Neuron (in vitro differentiated cells): ENCODE results near the gene MICU2.
"Not testable (repeated sequence)": the region's sequence is repeated elsewhere in the genome, so short reads cannot be mapped to it uniquely, and the experiment has no call there.

ENCODE experiments used
- H2AFZ ChIP-seq: one replicate; pipeline ENCODE4 v1.6.1; 2013; ENCODE audit warnings: low read depth, mild to moderate bottlenecking, inconsistent platforms, low read length, moderate library complexity
- H3K27me3 ChIP-seq: one replicate; pipeline ENCODE4 v1.6.1; 2013; ENCODE audit warnings: low read length; ENCODE audit not compliant: insufficient read depth
- H3K36me3 ChIP-seq: one replicate; pipeline ENCODE4 v1.6.1; 2013; ENCODE audit warnings: low read length; ENCODE audit not compliant: insufficient read depth
- H3K4me1 ChIP-seq: one replicate; pipeline ENCODE4 v1.6.1; 2013; ENCODE audit warnings: low read length; ENCODE audit not compliant: insufficient read depth
- H3K4me3 ChIP-seq: 2 replicates; pipeline ENCODE4 v1.5.1; 2013; ENCODE audit warnings: mild to moderate bottlenecking, low read length, moderate library complexity
- H3K9me3 ChIP-seq: one replicate; pipeline ENCODE4 v1.6.1; 2013; ENCODE audit warnings: low read length

MICU2 gene

DNA sequence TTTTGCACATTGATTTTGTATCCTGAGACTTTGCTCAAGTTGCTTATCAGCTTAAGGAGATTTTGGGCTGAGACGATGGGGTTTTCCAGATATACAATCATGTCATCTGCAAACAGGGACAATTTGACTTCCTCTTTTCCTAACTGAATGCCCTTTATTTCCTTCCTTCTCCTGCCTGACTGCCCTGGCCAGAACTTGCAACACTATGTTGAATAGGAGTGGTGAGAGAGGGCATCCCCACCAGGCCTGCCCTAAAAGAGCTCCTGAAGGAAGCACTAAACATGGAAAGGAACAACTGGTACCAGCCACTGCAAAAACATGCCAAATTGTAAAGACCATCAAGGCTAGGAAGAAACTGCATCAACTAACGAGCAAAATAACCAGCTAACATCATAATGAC lies 50.7 kb downstream of the MICU2 start:
- H3K4me1 ChIP-seq, H3K4me3 ChIP-seq, H3K36me3 ChIP-seq, H2AFZ ChIP-seq, H3K9me3 ChIP-seq, H3K27me3 ChIP-seq: not testable (repeated sequence)

- no peak overlapping the region for H2AFZ ChIP-seq
- H3K9me3 ChIP-seq, result peaks cover 3% of the 10 kb centered on the region
- H3K36me3 ChIP-seq, result peaks cover 6% of the 10 kb centered on the region
- H3K4me3 ChIP-seq, result no peak overlapping the region
- no peaks in the 10 kb centered on the region for H3K27me3 ChIP-seq
- no peaks in the 10 kb centered on the region for H3K4me1 ChIP-seq
These were observed 53.1 kb downstream of the MICU2 start for GRCh38 chr13:21550918-21551317.

- Histone ChIP-seq H2AFZ (no peak overlapping the region), H3K4me1 (no peaks in the 10 kb centered on the region), H3K27me3 (no peaks in the 10 kb centered on the region), H3K4me3 (no peak overlapping the region), H3K36me3 (peaks cover 13% of the 10 kb centered on the region), H3K9me3 (no peaks in the 10 kb centered on the region)
These were observed 54.3 kb downstream of the MICU2 start for GRCh38 chr13:21549633-21550032.

DNA sequence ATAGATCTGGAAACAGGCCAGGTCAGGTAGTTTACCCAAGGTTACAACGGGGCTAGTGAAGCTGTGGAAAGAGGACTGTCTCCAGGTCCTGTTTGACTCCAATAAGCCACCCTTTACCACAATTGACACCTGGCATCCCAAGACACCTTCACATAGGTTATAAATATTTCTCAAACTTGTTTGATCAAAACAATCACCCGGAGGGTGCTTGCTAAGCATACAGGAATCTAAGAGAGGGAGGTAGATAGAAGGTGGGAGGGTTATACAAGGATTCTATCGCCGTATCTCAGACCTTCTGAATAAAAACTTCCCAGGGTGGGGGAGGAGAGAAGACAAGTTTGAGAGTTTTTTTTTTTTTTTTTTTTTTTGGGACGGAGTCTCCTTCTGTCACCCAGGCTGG lies 55.4 kb downstream of the MICU2 start:
- Histone ChIP-seq H3K36me3 (peaks cover 14% of the 10 kb centered on the region), H3K9me3 (no peaks in the 10 kb centered on the region), H3K27me3 (no peaks in the 10 kb centered on the region), H3K4me1 (no peaks in the 10 kb centered on the region), H3K4me3 (no peak overlapping the region), H2AFZ (no peak overlapping the region)

DNA sequence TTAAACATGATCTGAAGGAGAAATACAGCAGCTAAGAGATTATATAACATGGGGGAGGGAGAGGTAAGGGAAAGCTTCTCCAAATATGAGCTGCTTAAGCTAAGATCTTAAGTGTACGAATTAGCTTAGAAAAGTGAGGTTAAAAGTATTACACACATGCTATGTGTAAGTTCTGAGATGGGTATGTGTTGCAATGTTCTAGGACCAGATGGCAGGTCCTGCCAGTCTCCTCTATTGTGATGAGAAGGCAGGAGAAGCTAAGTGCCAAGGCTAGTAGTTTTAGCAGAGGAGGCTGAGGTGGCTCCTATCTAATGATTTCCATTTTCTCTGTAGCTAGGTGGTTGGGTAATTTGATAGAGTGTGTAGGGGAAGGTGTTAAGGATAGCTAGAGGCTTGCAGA lies 57.6 kb downstream of the MICU2 start:
- H3K9me3 ChIP-seq, result no peaks in the 10 kb centered on the region
- peaks cover 4% of the 10 kb centered on the region for H3K4me1 ChIP-seq
- H2AFZ ChIP-seq, result no peak overlapping the region
- no peak overlapping the region for H3K4me3 ChIP-seq
- no peaks in the 10 kb centered on the region for H3K27me3 ChIP-seq
- H3K36me3 ChIP-seq, result peaks cover 14% of the 10 kb centered on the region

DNA sequence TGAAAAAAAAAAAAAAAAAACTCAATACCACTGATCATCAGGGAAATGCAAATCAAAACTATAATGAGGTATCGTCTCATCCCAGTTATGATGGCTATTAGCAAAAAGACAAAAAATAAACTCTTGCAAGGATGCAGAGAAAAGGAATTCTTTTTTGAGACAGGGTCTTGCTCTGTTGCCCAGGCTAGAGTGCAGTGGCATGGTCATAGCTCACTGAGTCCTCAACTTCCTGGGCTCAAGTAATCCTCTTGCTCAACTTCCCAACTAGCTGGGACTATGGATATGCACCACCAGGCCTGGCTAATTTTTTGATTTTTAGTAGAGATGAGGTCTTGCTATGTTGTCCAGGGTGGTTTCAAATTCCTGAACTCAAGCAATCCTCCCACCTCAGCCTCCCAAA lies 59.5 kb downstream of the MICU2 start:
- H3K4me1 ChIP-seq, result peaks cover 4% of the 10 kb centered on the region
- H3K9me3 ChIP-seq, result no peaks in the 10 kb centered on the region
- H2AFZ ChIP-seq, result no peak overlapping the region
- H3K36me3 ChIP-seq, result peaks cover 14% of the 10 kb centered on the region
- H3K4me3 ChIP-seq, result no peak overlapping the region
- no peaks in the 10 kb centered on the region for H3K27me3 ChIP-seq

DNA sequence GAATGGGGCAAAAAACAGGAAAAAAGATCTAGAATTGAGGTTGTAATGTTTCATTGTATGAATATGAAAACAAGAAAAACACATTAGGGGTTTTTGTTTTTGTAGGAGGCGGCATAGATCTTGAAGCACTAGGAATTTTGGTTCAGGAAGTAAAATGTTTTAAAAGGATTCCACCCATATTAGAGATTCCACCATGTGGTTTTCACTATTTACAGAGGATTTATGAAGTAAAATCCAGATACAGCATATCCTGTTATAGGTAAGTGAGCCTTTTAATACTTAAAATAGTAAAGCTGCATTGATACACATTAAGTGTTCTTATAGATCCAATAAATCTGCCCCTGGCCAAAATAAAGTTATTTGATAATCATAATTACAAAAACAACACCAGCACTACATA lies 61.4 kb downstream of the MICU2 start:
- H3K36me3 ChIP-seq, result peaks cover 22% of the 10 kb centered on the region
- no peaks in the 10 kb centered on the region for H3K9me3 ChIP-seq

DNA sequence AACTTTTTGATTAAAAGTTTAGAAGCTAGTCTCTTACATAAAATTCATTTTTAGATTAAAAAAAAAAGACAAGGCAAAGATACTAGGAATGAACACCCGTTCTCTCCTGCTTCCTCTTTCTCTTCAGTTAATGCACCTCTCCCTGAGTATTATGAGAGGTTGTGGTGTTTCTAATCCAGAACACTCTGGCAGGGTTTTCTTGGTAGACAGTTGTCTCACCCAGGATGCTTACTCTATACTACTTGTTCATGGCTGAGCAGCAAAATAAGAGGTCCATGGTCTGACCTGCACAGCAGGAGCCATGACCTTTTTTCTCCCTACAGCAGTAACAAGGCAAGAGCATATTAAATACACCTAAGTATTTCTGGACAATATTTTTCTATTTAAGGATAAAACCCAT lies 62.0 kb downstream of the MICU2 start:
- H3K9me3 ChIP-seq, result no peaks in the 10 kb centered on the region
- H3K36me3 ChIP-seq, result peaks cover 22% of the 10 kb centered on the region
- H3K4me3 ChIP-seq, result no peak overlapping the region
- peaks cover 4% of the 10 kb centered on the region for H3K4me1 ChIP-seq
- no peaks in the 10 kb centered on the region for H3K27me3 ChIP-seq
- no peak overlapping the region for H2AFZ ChIP-seq

More for the DNA sequence above, 61.4 kb downstream of the MICU2 start:
- Histone ChIP-seq H3K4me3 (no peak overlapping the region), H2AFZ (no peak overlapping the region), H3K27me3 (no peaks in the 10 kb centered on the region), H3K4me1 (peaks cover 4% of the 10 kb centered on the region)

DNA sequence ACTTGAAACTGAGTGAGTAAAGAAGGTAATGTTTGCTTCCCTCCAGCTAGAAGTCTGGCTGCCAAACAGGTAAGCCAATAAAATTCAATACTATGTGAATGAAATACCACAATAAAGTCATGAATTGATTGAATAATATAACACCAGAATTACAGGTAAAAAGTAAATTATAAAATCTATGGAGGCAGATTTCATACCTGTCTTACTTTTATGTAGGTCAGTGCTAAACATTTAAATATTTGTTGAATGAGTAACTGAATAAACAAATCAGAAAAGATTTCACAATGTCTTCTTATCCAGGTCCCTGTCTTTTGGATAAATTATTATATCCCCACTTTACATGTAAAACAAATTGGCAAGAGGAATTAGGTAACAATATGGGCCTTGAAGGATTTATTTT lies 62.7 kb downstream of the MICU2 start:
- Histone ChIP-seq H3K36me3 (peaks cover 16% of the 10 kb centered on the region), H3K9me3 (no peaks in the 10 kb centered on the region), H3K4me3 (no peak overlapping the region), H3K4me1 (peaks cover 4% of the 10 kb centered on the region), H2AFZ (no peak overlapping the region), H3K27me3 (no peaks in the 10 kb centered on the region)

GRCh38 chr13:21539687-21540086 lies 64.3 kb downstream of the MICU2 start:
- no peaks in the 10 kb centered on the region for H3K9me3 ChIP-seq
- H3K4me3 ChIP-seq, result no peak overlapping the region
- no peaks in the 10 kb centered on the region for H3K27me3 ChIP-seq
- peaks cover 4% of the 10 kb centered on the region for H3K4me1 ChIP-seq
- peaks cover 10% of the 10 kb centered on the region for H3K36me3 ChIP-seq
- no peak overlapping the region for H2AFZ ChIP-seq

DNA sequence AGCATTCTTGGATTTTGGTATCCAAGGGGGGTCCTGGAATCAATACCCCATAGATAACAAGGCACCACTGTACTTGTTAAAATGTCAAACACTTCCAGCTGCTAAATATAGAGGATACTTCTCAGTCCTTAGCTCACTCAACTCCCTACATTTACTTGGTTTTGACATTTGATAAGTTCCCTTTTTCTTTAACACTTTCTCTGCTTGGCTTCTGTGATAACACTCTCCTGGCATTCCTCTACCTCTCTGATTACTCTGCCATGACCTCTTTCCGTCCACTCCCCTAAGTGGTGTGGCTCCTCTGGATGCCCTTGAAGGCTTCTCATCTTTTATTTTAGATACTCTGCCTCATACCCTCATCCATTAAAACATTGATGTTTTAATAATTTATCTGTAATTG lies 65.2 kb downstream of the MICU2 start:
- no peak overlapping the region for H2AFZ ChIP-seq
- H3K4me1 ChIP-seq, result peaks cover 4% of the 10 kb centered on the region
- peaks cover 8% of the 10 kb centered on the region for H3K36me3 ChIP-seq
- no peak overlapping the region for H3K4me3 ChIP-seq
- H3K27me3 ChIP-seq, result no peaks in the 10 kb centered on the region
- H3K9me3 ChIP-seq, result no peaks in the 10 kb centered on the region

DNA sequence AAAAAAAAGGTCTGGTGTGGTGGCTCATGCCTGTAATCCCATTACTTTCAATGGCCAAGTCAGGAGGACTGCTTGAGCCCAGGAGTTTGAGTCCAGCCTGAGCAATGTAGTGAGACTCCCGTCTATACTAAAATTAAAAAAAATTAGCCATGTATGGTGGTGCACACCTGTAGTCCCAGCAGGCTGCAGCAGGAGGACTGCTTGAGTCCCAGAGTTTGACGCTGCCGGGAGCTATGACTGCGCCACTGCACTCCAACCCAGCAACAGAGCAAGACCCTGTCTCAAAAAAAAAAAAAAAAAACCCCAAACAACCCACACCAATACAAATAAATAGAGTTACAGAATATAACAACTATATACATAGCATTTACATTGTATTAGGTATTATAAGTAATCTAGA lies 65.7 kb downstream of the MICU2 start:
- H3K4me3 ChIP-seq, result no peak overlapping the region
- H3K36me3 ChIP-seq, result peaks cover 8% of the 10 kb centered on the region
- H3K4me1 ChIP-seq, result peaks cover 4% of the 10 kb centered on the region
- no peak overlapping the region for H2AFZ ChIP-seq
- no peaks in the 10 kb centered on the region for H3K27me3 ChIP-seq
- H3K9me3 ChIP-seq, result no peaks in the 10 kb centered on the region

DNA sequence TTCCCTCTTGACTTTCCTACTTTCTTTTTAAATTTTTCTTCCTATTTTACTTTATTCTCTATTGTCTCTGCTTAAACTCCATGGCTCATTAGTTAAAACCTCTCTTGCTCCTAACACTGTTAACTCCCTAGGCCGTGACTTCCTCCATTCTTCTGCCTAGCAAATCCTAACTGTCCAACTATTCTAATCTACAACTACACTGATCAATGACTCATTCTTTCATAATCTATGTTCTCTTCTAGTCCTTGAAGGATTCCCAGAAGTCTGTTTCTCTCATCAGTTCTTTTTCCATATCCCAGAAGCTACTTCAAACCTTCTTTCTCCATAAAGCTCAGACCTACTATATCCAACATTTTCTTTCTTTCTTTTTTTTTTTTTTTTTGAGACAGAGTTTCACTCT lies 66.9 kb downstream of the MICU2 start:
- Histone ChIP-seq H3K4me1 (peaks cover 1% of the 10 kb centered on the region), H3K9me3 (no peaks in the 10 kb centered on the region), H3K4me3 (no peak overlapping the region), H3K27me3 (no peaks in the 10 kb centered on the region), H3K36me3 (peaks cover 10% of the 10 kb centered on the region), H2AFZ (no peak overlapping the region)

- Histone ChIP-seq H3K9me3 (no peaks in the 10 kb centered on the region), H3K4me3 (no peak overlapping the region), H3K4me1 (no peaks in the 10 kb centered on the region), H2AFZ (no peak overlapping the region), H3K36me3 (peaks cover 16% of the 10 kb centered on the region), H3K27me3 (no peaks in the 10 kb centered on the region)
These were observed 69.2 kb downstream of the MICU2 start for GRCh38 chr13:21534760-21535159.
